ENCODE data around the gene SET. TPM values are rescaled to one million over a fixed set of nuclear protein-coding genes. Genes with fewer than 3 reads are reported as not detected.

SET gene
- total RNA-seq, 1 donor from 2014 or later: 336 TPM

Small RNA genes within 50 kb of the gene (small RNA-seq; reads per million reads assigned to genes)
- gene RF00017 (not detected), gene RN7SL560P (not detected)

Other genes with a start within 250 kb of the SET start
- 15.7 TPM for gene ODF2, start 233.2 kb upstream of the SET start, total RNA-seq
- 16.7 TPM for gene GLE1, start 184.5 kb upstream of the SET start, total RNA-seq
- gene SPTAN1, start 136.6 kb upstream of the SET start, total RNA-seq: 368 TPM
- 31.8 TPM for gene DYNC2I2, start 32.4 kb upstream of the SET start, total RNA-seq
- 2.1 TPM for gene PKN3, start 13.3 kb downstream of the SET start, total RNA-seq
- 2.6 TPM for gene ZDHHC12, start 34.9 kb downstream of the SET start, total RNA-seq
- 14.6 TPM for gene ZER1, start 82.7 kb downstream of the SET start, total RNA-seq
- 9.4 TPM for gene TBC1D13, start 98.0 kb downstream of the SET start, total RNA-seq
- 19.3 TPM for gene ENDOG, start 129.3 kb downstream of the SET start, total RNA-seq
- 11.0 TPM for gene SPOUT1, start 140.6 kb downstream of the SET start, total RNA-seq
- 2.1 TPM for gene KYAT1, start 192.7 kb downstream of the SET start, total RNA-seq
- gene LRRC8A, start 192.9 kb downstream of the SET start, total RNA-seq: 9.9 TPM
- 17.7 TPM for gene PHYHD1, start 231.8 kb downstream of the SET start, total RNA-seq